GM18870 (cell line): ENCODE data around the gene RAPGEF3.

Experiments
- ATAC-seq: cut with Tn5 transposase; IDR thresholded peaks from one replicate; pipeline ENCODE4 v1.9.1; 2021; ENCODE audit warnings: moderate library complexity; ENCODE audit not compliant: unreplicated experiment

The RAPGEF3 gene

DNA sequence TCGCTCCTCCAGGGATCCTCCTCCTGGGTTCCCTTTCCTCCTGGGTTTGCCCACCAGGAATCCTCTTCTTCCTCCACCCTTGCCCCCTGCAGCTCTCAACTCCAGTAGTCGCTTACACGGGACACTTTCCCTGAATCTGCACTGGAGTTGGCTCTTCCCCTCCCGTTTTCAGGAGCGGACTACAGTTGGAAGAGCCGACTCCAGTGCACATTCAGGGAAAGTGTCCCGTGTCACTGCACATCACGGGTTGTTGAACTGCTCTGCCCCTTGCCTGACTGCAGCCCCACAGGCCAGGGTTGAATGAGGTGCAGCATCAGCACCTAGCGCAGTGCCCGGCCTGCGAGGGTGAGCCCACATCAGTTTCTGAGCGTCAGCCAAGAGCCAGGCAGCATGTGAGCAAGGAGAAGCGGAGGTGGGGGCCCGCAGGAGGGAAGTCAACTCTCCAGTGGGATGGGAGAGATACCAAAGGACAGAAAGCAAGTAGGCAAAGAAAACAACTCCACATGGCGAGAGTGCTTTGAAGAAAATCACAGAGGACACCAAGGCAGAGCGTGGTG lies 13.1 kb downstream of the RAPGEF3 start:
- no peak for ATAC-seq

GRCh38 chr12:47744778-47745436 lies 13.8 kb downstream of the RAPGEF3 start:
- no peak for ATAC-seq

GRCh38 chr12:47744005-47744651 lies 14.6 kb downstream of the RAPGEF3 start:
- no peak for ATAC-seq

DNA sequence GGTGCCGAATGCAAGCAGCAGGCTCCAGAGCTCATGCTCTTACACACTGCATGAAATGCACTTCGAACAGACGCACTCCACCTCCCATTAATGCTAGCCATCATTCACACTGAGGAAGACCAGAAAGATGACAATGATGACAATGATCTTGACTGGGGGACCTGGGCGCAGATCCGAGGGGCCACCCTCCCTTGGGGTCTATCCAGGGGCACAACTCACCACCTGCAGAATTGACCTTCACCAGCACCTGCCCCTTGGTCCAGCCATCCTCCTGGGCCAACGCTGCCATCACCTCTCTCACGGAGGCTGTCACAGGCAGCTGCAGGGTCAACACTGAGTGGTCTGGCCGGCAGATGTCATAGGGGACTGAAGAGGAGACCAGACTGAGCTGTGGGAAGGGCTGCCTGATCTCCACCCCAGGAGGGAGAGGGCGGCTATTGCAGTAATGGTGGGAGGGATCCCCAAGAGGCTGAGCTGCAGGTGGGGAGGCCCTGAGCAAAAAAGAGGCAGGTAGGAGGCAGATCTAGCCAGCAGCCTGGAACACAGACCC lies 15.3 kb downstream of the RAPGEF3 start:
- no peak for ATAC-seq

- ATAC-seq, result no peak
Observed at GRCh38 chr12:47742253-47742825, 16.3 kb downstream of the RAPGEF3 start.

GRCh38 chr12:47741340-47741703 lies 17.4 kb downstream of the RAPGEF3 start:
- ATAC-seq, result no peak

DNA sequence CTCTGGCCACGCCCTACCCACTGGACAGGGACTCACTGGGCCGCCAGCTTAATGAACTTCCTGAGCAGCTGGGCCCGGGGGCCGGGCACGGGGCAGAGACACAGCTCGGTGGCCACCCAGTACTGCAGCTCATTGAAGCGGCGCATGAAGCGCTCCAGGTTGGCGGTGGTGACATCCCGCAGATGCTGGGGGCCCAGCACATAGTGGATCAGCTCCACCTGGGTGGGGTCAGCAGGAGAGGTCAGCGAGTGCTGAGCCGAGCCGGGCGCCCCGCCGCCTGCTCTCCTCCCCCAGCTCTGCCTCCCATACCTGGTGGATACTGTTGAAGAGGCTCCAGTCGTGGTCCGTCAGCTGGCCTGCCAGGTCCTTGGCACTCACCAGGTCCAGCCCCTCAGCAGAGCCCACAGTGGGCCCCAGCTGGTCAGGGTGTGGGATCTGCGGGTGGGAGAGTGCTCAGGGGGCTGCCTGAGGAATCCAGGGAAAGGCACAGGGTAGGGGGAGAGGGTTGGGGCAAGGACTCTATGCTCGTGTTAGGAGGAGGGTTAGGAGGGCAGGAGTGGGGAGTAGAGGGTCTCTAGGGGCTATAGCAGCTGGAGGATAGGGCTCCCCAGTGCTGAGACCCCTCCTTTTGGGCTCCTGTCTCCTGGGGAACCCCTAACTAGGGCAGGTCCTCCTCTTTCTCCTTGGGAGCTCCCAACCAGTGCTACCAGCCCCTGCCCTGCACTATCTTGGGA lies 17.9 kb downstream of the RAPGEF3 start:
- ATAC-seq, result no peak

DNA sequence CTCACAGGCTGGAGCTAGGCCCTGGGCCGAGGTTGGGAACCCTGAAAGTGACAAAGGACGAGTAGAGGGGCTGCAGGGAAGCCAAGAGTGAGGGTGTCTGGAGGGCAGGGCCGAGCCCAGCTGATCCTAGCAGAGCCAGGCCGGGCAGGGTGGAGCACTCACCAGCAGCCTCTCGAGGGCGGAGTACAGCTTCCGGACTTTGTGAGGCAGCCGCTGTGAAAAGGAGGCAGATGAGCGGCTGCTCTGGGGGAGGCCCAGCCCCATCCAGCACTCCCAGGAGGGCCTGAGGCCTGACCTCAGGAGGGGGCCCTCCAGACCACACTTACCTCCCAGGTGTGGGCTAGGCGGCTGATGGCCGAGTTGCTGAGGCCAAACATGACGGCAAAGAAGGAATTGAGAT lies 18.7 kb downstream of the RAPGEF3 start:
- peak; percentile 45 for ATAC-seq

- no peak for ATAC-seq
Observed at GRCh38 chr12:47739297-47739696, 19.4 kb downstream of the RAPGEF3 start.

- no peak for ATAC-seq
Observed at GRCh38 chr12:47737936-47738594, 20.6 kb downstream of the RAPGEF3 start.

DNA sequence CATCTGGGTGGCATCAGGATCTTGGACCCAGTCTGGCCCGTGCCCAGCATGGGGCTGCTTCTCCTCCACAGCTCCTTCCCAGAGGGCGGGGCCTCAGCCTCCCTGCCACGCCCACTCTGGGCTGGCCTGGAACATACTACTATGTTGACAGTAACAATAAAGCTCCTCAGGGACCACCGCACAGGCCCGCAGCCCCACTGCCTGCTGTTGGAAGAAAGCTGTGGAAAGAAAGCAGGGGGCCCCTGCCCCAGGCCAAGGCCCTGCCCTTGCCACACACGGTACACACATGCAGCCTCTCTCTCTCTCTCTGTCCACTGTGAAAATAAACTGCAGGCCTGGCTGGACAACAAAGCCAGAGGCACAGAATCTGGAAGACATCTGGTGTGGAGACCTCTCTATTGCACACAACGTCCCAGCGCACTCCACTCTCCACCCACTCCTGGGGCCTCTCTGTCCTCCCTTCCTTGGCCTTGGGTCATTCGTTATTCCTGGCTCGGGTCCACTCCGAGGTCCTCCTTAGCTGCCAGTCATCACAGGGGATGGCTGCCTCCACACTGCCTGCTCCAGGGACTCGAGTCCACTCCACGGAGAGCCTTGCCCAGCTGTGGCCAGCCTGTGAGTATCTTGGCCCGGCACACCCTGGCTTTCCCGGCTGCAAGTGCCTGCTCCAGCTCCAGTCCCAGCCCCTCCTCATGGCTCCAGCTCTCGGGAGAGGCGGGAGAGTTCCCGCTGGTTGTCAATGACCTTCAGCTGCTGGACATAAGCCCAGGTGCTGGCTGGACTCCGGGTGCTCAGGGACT lies 21.6 kb downstream of the RAPGEF3 start:
- ATAC-seq, result no peak

- no peak for ATAC-seq
Observed at GRCh38 chr12:47736216-47736615, 22.5 kb downstream of the RAPGEF3 start.

GRCh38 chr12:47735649-47736048 lies 23.0 kb downstream of the RAPGEF3 start:
- no peak for ATAC-seq

DNA sequence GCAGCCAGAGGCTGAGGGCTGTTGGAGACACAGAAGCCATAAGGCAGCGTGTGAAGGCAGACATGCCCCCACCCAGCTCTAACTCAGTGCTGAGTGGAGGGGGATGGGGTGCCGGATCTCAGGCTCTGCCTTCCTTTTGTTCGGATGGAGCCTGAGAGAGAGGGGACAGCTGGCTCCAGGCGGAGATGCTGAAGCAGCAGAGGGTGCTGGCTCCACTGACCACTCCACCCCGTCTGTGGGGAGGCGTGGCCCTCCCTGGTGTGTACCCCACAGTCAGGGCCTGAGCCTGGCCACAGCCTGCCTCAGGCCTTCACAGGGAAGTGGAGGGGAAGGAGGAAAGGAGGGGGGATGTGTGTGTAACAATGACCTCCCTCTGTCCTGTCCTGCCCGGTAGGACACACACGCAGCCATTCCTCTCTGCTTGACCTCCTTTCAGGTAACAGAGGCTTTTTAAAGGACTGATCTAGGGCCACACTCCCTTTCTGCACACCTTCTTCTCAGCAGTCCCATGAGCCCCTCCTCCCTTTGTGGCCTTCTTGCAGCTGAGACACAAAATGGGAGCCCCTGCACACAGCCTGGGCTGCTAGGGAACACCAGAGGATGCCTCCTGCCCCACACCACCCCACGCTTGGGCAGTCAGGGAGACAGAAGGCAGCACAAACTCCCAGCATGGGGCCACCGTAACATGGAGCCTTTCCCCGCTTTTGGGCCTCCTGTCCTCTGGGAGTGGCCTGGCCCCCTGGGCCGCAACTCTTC lies 23.8 kb downstream of the RAPGEF3 start:
- no peak for ATAC-seq

GRCh38 chr12:47733142-47733541 lies 25.5 kb downstream of the RAPGEF3 start:
- no peak for ATAC-seq

DNA sequence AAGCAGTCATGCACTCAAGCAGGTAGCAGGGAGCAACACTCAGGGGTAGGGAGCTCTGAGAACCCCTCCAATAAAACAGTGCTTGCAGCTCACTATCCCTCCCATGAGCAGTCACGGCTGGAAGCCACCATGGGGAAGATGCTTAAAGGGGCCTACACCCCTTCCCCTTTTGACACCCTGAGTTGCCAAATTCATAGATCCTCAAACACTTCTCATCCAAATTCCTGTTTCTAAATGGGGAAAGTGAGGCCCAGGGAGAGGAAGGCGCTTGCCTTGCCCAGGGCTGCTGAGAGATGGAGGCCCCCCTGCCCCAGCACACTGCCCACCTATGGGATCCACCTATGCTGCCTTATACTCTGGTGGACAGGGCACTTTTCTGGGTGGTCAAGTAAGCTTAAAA lies 26.2 kb downstream of the RAPGEF3 start:
- no peak for ATAC-seq

DNA sequence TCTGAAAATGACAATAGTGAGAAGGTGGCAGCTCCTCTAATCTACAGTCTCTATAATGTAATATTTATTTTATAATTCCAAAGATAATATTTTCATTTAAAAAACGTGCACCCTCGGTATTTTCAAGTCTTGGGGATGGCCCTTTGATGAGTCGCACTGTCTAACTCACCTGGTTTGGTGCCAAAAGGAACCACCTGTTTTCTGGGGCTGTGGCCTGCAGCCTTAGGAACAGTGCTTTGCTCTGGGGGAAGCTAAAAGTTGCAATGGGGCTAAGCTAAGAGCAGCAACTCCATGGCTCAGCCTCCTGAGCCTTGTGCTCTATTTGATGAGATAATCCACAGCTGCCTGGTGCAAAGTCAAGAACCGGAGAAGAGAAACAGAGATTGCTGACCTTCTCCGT lies 27.0 kb downstream of the RAPGEF3 start:
- no peak for ATAC-seq

GRCh38 chr12:47730341-47730744 lies 28.3 kb downstream of the RAPGEF3 start:
- ATAC-seq, result no peak

- ATAC-seq, result no peak
Observed at GRCh38 chr12:47729233-47729632, 29.4 kb downstream of the RAPGEF3 start.
